Testis (tissue), 2 donors: ENCODE results near the gene PAQR4.

Source experiments
- POLR2A ChIP-seq: fragments of 450-650 bp; IDR thresholded peaks from one replicate; pipeline ENCODE4 v1.6.1; 2017; ENCODE audit warnings: antibody characterized with exemption, mild to moderate bottlenecking, moderate library complexity
- TF ChIP-seq, protein P1 (sequence below), 3 experiments: fragments of 450-650 bp in 2 of 3; fragments of 200-600 bp in 1 of 3; sonication (generic) in 1 of 3; IDR thresholded peaks; one replicate each; pipeline ENCODE4 v1.5.1; 2016 to 2019; ENCODE audit warnings: antibody characterized with exemption in 3 of 3, mild to moderate bottlenecking in 2 of 3, moderate library complexity in 1 of 3

DNA sequence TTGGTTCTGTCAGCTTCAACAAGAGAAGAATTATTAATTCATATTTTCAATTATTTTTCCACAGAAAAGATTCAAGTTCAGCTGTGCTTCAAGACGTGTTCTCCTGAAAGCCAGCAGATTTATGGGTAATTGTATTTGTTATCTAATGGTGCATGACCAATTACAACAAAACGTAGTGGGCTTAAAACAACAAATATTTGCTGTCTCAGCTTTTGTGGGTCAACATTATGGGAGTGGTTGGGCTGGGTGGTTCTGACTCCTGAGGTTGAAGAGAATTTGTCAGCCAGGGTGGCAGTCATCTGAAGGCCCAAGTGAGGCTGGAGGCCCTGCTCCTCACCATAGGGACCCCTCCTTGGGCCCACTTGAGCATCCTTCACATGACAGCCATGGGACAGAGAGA lies 29.2 kb upstream of the PAQR4 start:
- TF ChIP-seq, protein P1, sequence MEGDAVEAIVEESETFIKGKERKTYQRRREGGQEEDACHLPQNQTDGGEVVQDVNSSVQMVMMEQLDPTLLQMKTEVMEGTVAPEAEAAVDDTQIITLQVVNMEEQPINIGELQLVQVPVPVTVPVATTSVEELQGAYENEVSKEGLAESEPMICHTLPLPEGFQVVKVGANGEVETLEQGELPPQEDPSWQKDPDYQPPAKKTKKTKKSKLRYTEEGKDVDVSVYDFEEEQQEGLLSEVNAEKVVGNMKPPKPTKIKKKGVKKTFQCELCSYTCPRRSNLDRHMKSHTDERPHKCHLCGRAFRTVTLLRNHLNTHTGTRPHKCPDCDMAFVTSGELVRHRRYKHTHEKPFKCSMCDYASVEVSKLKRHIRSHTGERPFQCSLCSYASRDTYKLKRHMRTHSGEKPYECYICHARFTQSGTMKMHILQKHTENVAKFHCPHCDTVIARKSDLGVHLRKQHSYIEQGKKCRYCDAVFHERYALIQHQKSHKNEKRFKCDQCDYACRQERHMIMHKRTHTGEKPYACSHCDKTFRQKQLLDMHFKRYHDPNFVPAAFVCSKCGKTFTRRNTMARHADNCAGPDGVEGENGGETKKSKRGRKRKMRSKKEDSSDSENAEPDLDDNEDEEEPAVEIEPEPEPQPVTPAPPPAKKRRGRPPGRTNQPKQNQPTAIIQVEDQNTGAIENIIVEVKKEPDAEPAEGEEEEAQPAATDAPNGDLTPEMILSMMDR (IDR thresholded peaks at IDR 0.05) = no peak
- TF ChIP-seq POLR2A = no peak
